GM12891 (cell line): ENCODE results near the gene ZNF217.
"Not testable (repeated sequence)": the region's sequence is repeated elsewhere in the genome, so short reads cannot be mapped to it uniquely, and the experiment has no call there.

Experiments
- DNase-seq: peaks from one replicate; pipeline ENCODE4 v3.0.0; 2011; ENCODE audit warnings: low spot score; ENCODE audit not compliant: insufficient read length
- FAIRE-seq: peaks from 2 replicates; lab custom pipeline; 2011; peaks lifted over from hg19 to GRCh38; lab: Jason Lieb, UNC
- PAX5 ChIP-seq: IDR thresholded peaks from 2 replicates; pipeline ENCODE4 v1.6.1; 2011; ENCODE audit warnings: low read length, moderate library complexity, mild to moderate bottlenecking; ENCODE audit not compliant: insufficient read depth, severe bottlenecking
- POLR2A ChIP-seq: IDR thresholded peaks from 2 replicates; pipeline ENCODE4 v1.6.1; 2011; ENCODE audit warnings: low read depth, low read length, control low read depth
- POLR2AphosphoS5 ChIP-seq: IDR thresholded peaks from 2 replicates; pipeline ENCODE4 v1.6.1; 2011; ENCODE audit warnings: low read depth, low read length, control low read depth
- POU2F2 ChIP-seq: IDR thresholded peaks from 2 replicates; pipeline ENCODE4 v1.6.1; 2011; ENCODE audit warnings: low read depth, mild to moderate bottlenecking, control low read depth, low read length, moderate library complexity
- SPI1 ChIP-seq: IDR thresholded peaks from 2 replicates; pipeline ENCODE4 v1.6.1; 2011; ENCODE audit warnings: low read depth, low read length, control low read depth
- TAF1 ChIP-seq: IDR thresholded peaks from 2 replicates; pipeline ENCODE4 v1.6.1; 2011; ENCODE audit warnings: low read depth, low read length, control low read depth

ZNF217 gene

DNA sequence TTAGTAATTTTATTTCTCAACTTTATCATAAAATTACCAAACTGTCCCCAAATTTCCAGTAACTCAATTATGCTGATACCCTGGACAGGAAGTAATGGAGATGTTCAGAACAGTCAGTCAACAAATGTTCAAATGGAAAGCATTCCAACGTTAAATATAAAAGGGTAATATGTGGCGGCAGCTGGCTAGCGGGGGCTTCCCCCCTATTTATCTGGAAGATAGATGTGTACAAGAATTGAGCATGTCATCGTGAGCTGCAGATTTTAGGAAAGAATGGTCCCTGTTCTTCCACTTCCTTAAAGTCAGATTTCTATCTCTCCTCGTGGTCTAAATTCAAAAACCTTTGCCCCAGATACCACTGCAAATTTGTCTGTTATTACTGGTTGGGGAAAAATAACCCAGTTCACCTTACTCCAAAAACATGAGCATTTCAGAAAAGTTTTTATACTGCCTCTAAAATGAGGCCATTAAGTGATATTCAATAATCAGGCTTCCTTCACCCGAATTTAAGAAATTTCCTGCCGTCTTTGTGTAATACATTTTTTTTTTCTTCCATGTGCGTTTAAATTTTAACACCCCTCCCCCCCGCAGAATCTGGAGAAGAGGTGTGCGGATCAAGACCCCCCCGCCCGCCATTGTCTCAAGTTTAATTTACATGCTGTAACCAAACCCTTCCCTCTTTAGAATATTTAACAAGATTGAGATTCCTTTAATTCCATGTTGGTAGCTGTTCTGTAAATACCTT lies 4.1 kb downstream of the ZNF217 start:
- peak; percentile 60 for TF ChIP-seq SPI1
- DNase-seq, FAIRE-seq: not testable (repeated sequence)

DNA sequence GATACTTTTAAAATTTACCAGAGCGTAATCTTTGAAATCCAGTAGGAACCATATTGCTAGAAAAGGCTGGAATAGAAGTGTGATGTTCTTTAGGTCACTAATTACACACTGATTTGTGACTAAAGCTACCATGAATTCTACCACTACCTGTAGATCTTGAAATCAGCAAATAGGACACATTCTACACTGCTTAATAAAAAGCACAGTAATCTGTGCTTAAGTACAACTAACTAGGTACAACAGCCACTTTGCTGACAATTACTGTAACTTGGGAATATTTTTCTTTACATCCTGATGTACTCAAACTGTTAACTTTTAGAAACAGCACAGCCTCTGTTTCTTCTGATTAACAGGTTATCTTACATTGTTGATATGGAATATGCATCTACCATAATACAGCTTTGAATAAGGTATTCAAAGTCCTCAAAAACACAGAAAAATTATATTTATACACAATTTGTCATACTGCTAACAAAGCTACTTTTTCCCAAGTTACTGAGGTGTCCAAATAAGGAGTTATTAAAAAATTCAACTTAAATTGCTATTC lies 6.4 kb downstream of the ZNF217 start:
- not testable (repeated sequence) for DNase-seq, FAIRE-seq

DNA sequence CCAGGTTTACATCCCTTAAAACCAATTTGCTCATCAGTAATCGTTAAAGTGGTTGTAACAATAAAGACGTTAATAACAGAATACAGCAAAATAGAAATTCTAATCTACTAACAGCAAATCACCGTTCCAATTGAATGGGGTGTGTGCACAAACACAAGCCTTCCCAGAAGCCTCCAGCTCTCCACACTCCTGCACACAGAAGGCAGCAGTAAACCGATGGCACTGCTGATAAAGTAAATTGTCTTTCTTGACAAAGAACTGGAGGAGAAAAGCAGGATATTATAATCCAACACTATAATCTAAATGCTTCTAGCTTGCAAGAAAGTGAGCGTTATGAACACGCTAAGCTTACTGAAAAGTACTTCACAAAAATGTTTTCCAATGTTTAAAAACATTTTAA lies 7.0 kb downstream of the ZNF217 start:
- no peak for TF ChIP-seq SPI1
- TF ChIP-seq TAF1, result no peak
- no peak for TF ChIP-seq PAX5
- TF ChIP-seq POLR2A, result no peak
- no peak for TF ChIP-seq POU2F2
- TF ChIP-seq POLR2AphosphoS5, result no peak
- FAIRE-seq, result no peak
- DNase-seq, result no peak

DNA sequence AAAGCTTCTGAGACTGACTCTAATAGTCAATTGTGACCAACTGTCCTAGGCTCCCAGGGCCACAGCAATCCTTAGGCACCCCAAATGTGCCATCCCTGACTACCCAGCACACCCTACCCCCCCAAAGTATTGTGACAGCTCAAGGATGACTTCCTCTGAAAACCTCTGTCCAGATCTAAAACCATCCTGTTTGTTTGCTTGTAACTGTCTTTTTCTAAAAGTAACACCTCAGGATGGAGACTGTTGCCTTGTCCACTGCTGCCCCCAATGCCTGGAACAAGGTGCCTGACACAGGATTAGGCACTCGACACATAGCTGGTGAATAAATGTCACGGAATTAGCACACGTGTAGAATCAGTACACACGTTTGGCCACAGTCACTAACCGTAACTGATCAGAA lies 7.7 kb downstream of the ZNF217 start:
- DNase-seq, FAIRE-seq: not testable (repeated sequence)

DNA sequence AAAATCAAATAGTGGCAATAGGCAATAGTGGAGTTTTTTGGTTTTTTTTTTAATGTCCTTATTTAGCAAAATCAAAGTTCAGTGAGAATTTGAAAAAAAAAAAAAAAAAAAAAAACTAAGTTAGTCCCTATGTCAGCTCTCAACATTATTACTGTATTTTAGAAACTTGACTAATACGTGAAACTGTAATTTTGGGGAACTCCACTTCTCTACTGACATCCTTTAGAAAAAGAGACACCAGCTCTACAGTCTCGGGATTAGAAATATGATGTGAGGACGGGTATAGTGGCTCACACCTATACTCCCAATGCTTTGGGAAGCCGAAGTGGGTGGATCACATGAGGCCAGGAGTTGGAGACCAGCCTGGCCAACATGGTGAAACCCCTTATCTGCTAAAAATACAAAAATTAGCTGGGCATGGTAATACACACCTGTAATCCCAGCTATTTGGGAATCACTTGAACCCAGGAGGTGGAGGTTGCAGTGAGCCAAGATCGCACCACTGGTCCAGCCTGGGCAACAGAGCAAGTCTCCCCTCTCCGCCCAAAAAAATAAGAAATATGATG lies 8.6 kb downstream of the ZNF217 start:
- TF ChIP-seq SPI1, result peak; percentile 55; the same call in 1 of the 2 replicates
- not testable (repeated sequence) for FAIRE-seq

DNA sequence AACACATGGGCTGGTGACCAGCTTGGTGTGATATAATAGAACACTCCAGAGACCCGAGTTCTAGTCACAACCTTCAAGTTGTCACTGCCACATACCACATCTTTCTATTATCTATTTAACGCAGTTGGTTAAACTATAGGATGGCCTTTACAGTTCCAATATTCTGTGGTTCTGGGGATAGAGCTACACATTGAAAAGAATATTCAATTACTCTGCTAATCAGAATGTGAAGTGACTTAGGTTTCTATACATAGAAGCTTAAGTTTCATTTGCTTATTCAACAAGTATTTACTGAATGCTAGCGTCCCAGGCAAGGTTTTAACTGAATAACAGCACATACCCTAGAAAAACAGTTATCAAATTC lies 9.1 kb downstream of the ZNF217 start:
- FAIRE-seq, DNase-seq: not testable (repeated sequence)

More for the DNA sequence above, 8.6 kb downstream of the ZNF217 start:
- not testable (repeated sequence) for DNase-seq

DNA sequence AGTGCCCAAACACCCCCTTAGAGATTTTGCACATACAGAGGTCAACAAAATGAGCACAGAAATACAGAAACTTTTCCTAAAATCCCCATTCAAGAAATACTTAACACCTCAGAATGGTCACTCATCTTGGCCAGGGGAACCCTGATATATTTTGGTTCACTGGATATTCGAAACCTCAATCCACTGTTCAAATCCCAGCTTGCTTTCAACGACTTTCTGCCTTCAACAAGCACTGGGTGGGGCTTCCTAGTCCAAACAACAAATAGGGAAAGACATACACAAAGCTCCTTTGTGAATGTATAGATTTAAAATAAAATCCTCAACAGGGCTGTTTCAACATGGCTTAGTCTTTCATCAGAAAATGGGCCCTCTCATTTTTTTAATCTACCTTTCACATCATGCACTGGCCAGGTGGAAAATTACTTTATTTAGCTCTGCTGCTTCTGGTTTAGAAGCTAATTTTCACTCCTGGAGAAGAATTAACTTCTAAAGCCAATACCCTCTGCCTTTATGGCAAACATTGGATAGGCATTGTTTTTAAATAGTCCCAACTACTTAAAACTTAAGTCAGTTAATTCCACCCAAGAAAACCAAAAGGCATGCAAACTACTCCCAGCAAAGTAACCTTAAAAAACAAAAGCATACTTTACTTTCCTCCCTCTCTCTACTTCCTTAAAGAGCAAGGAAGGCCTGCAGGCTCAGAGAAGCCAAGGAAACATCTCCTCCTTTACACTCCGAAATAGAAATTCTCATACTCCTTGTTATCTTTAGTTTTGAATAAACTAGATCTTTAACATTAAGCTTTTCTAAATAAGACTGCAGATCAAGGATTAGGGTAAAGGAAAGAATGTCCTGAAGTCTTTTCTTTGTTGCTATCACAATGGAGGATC lies 9.7 kb downstream of the ZNF217 start:
- FAIRE-seq, DNase-seq: not testable (repeated sequence)

DNA sequence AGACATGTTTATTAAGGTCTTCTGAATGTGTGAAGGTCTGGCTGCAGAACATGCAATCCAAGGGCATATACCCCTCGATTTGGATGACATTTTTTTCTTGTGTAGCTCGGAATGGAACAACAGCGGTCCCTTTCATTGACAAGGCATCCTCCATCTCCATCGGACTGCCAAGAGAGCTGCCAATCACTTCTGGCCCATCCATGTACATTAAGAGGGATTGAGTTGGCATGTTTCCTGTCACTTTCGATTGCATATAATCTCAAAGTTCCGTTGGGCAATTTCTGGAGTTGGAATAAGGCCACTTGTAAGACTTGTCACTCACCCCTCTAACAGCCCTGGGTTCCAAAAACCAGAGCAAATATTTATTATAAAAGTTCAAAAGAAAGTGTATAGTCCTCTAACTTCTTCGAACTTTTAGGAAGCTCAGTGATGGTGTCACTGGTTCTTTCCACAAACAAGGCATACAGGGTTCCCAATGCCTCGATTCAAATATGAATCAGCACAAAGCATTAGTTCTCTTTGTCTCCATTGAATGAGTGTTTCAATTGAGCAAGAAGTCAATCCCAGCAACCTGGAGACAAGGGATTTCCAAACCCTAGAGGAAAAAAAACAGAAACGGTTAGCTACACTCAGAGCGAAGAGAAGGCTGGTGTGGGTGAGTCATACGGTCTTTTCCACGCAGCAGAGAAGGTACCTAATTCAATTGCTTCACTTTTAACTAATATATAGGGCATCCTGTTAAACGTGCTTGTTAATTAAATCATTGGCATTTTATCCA lies 10.9 kb downstream of the ZNF217 start:
- FAIRE-seq (no peak), DNase-seq (no peak)
- no peak for TF ChIP-seq POU2F2
- no peak for TF ChIP-seq POLR2A
- TF ChIP-seq SPI1, result no peak
- TF ChIP-seq PAX5, result no peak
- TF ChIP-seq POLR2AphosphoS5, result no peak
- TF ChIP-seq TAF1, result no peak

DNA sequence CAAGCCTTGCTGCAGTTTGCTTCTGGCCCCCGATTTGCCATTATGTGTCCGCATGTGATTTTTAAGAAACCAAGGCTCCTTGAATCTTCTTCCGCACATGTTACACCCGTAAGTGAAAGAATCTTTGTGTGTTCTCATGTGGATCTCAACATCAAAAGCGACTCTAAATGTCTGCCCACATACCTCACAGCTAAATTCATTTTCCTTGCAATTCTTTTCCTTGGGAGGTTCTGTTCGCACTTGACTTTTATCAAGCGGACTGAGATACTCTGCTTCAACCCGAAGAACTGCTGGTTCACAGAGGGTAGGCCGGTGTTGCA lies 11.4 kb downstream of the ZNF217 start:
- FAIRE-seq, result no peak

DNA sequence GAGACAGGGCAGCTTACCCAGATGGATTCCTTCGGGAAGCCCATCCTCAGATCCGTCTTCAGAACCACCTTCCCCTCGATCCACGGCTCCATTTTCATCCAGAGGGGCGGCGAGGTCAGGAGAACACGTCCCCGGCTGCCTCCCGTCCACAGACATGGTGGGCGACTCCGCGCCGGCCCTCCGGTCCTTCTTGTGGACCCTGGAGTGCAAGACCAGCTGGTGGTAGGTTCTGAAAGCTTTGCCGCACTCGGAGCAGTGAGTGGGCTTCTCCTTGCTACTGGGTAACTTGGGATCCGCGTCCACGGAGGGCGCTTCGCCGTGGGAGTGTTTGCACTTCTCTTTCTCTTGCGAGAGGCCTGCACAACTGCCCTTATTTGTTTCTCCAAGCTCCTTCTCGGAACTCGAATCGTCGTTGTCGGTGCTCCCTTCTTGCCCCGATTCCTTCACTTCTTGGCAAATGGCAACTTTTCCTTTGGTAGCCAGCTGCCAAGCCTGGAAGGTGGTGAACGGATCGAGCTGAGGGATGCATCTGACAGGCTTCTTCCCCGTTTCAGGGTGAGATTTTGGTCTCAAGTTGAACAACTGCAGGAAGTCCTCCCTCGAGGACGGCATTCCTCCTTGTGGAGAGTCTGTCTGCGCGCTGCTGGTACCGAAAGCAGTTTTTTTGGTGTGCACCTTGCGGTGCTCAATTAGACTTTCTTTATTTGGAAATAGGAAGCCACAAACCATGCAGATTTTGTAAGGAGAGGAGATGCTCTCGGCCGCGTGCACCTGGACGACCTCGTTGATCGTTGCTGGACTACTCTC lies 12.0 kb downstream of the ZNF217 start:
- no peak for TF ChIP-seq PAX5
- no peak for TF ChIP-seq SPI1
- no peak for TF ChIP-seq POLR2AphosphoS5
- no peak for FAIRE-seq
- DNase-seq, result no peak

More for the DNA sequence above, 11.4 kb downstream of the ZNF217 start:
- no peak for DNase-seq
- TF ChIP-seq TAF1 (no peak), POLR2A (no peak), SPI1 (no peak), POLR2AphosphoS5 (no peak), POU2F2 (no peak), PAX5 (no peak)
